ENCODE results near the gene ZNF221. TPM values are rescaled to one million over a fixed set of nuclear protein-coding genes. Genes with fewer than 3 reads are reported as not detected.

ZNF221 gene
- total and polyA plus RNA-seq, 9 of the 15 experiments (the other 6 are each of a cell fraction or from before 2014, with no cell fraction given): 0.32 to 1.4 (median 0.45) TPM

GRCh38 chr19:43983912-43984686 lies 33.1 kb downstream of the ZNF221 start, which contains the start of gene ZNF155 (continued):
- peak; percentile 22; the same call in 1 of the 2 replicates for TF ChIP-seq JUND (IDR thresholded peaks at IDR 0.05; ENCODE audit: borderline replicate concordance, low read depth, low read length)
- no peak for TF ChIP-seq JUND (tag; IDR thresholded peaks at IDR 0.05; ENCODE audit: borderline replicate concordance, low read depth, low read length)
- no peak for TF ChIP-seq POLR2AphosphoS2 (IDR thresholded peaks at IDR 0.05; ENCODE audit: low read length)
- peak in 1 of 2 experiments; percentile 95 for TF ChIP-seq AFF1 (IDR thresholded peaks at IDR 0.05; ENCODE audit: low read depth in 1 of 2, partially characterized antibody in 2 of 2)
- no peak for TF ChIP-seq HMGN3 (IDR thresholded peaks at IDR 0.05; ENCODE audit: borderline replicate concordance, extremely low read depth, insufficient read length, low read depth, low read length)
- TF ChIP-seq U2AF1 (optimal IDR thresholded peaks at IDR 0.05; ENCODE audit: low read depth, low read length): no peak
- TF ChIP-seq YY1 (IDR thresholded peaks at IDR 0.05; ENCODE audit: borderline replicate concordance in 1 of 3, control insufficient read depth in 1 of 3, extremely low read depth in 1 of 3, insufficient read depth in 3 of 3, insufficient read length in 1 of 3, insufficient replicate concordance in 2 of 3, low read depth in 1 of 3, low read length in 2 of 3): peak in 1 of 3 experiments; percentile 38
- TF ChIP-seq CTBP1 (IDR thresholded peaks at IDR 0.05; ENCODE audit: borderline replicate concordance): no peak; the same call in 1 of the 2 replicates
- peak; percentile 27; the same call in 1 of the 2 replicates for TF ChIP-seq SPI1 (IDR thresholded peaks at IDR 0.05; ENCODE audit: borderline replicate concordance, low read depth, low read length)
- no peak for TF ChIP-seq HMG20A (CRISPR knock-in tag; conservative IDR thresholded peaks at IDR 0.05)
- TF ChIP-seq HDAC1 (IDR thresholded peaks at IDR 0.05): no peak
- peak; percentile 77 for TF ChIP-seq CXXC5 (CRISPR knock-in tag; IDR thresholded peaks at IDR 0.05)
- no peak for TF ChIP-seq ZNF41 (CRISPR knock-in tag; conservative IDR thresholded peaks at IDR 0.05)
- TF ChIP-seq CBX8 (IDR thresholded peaks at IDR 0.05; ENCODE audit: borderline replicate concordance, extremely low read depth, low read depth, low read length, poor library complexity, severe bottlenecking): no peak
- TF ChIP-seq, protein P1, sequence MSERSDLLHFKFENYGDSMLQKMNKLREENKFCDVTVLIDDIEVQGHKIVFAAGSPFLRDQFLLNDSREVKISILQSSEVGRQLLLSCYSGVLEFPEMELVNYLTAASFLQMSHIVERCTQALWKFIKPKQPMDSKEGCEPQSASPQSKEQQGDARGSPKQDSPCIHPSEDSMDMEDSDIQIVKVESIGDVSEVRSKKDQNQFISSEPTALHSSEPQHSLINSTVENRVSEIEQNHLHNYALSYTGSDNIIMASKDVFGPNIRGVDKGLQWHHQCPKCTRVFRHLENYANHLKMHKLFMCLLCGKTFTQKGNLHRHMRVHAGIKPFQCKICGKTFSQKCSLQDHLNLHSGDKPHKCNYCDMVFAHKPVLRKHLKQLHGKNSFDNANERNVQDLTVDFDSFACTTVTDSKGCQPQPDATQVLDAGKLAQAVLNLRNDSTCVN (CRISPR knock-in tag; IDR thresholded peaks at IDR 0.05): no peak
- TF ChIP-seq TCF3 (CRISPR knock-in tag; IDR thresholded peaks at IDR 0.05): no peak
- peak; percentile 79 for TF ChIP-seq ZNF143 (CRISPR knock-in tag; IDR thresholded peaks at IDR 0.05)
- TF ChIP-seq SIX5 (IDR thresholded peaks at IDR 0.05; ENCODE audit: borderline replicate concordance in 1 of 2, insufficient read depth in 1 of 2, low read depth in 1 of 2, low read length in 2 of 2): peak; percentile 61 to 71
